Dendritic cell treated with granulocyte-macrophage colony-stimulating factor and Interleukin-4, amounts not matched to agents 40 ng/mL and 50 ng/mL, for 4 days (primary cell): ENCODE results near the gene NSUN7.

Source experiments
- H3K27ac Mint-ChIP-seq: one replicate; pipeline ENCODE4 v1.8.0; 2022; ENCODE audit warnings: mild to moderate bottlenecking, mixed read lengths
- H3K27me3 Mint-ChIP-seq: one replicate; pipeline ENCODE4 v1.8.0; 2022; ENCODE audit warnings: mild to moderate bottlenecking, mixed read lengths
- H3K36me3 Mint-ChIP-seq: one replicate; pipeline ENCODE4 v1.8.0; 2022; ENCODE audit warnings: low read depth, mixed read lengths
- H3K4me1 Mint-ChIP-seq: one replicate; pipeline ENCODE4 v1.8.0; 2022; ENCODE audit warnings: low read depth, mixed read lengths
- H3K4me3 Mint-ChIP-seq: one replicate; pipeline ENCODE4 v1.8.0; 2022; ENCODE audit warnings: mild to moderate bottlenecking, moderate library complexity, mixed read lengths
- H3K9me3 Mint-ChIP-seq: one replicate; pipeline ENCODE4 v1.8.0; 2022; ENCODE audit warnings: mixed read lengths
- intact Hi-C: fragments of 100-400 bp; cut with micrococcal nuclease; formaldehyde crosslinking; loops from one replicate; pipeline ENCODE4 v1.15.0; 2022

The NSUN7 gene

GRCh38 chr4:40856277-40856839 is 106.6 kb downstream of the NSUN7 start:
- intact Hi-C loops, result no loop called here
- Mint-ChIP-seq H3K4me1 (peaks cover 28% of the 10 kb centered on the region), H3K27ac (peak overlapping the region; percentile 52), H3K27me3 (peaks cover 31% of the 10 kb centered on the region), H3K4me3 (peak overlapping the region; percentile 82), H3K36me3 (no peaks in the 10 kb centered on the region), H3K9me3 (no peaks in the 10 kb centered on the region)

- peak overlapping the region; percentile 52 for H3K27ac Mint-ChIP-seq
- peaks cover 28% of the 10 kb centered on the region for H3K4me1 Mint-ChIP-seq
- no peaks in the 10 kb centered on the region for H3K36me3 Mint-ChIP-seq
- H3K27me3 Mint-ChIP-seq, result peaks cover 31% of the 10 kb centered on the region
- intact Hi-C loops, result no loop called here
- H3K9me3 Mint-ChIP-seq, result no peaks in the 10 kb centered on the region
- peak overlapping the region; percentile 82 for H3K4me3 Mint-ChIP-seq
Measured at GRCh38 chr4:40856840-40857362, 107.1 kb downstream of the NSUN7 start.

GRCh38 chr4:40857956-40858355 is 108.2 kb downstream of the NSUN7 start:
- intact Hi-C loops, result no loop called here
- Mint-ChIP-seq H3K9me3 (no peaks in the 10 kb centered on the region), H3K4me1 (peaks cover 28% of the 10 kb centered on the region), H3K27ac (no peak overlapping the region), H3K27me3 (peaks cover 31% of the 10 kb centered on the region), H3K4me3 (peak overlapping the region; percentile 33), H3K36me3 (no peaks in the 10 kb centered on the region)

GRCh38 chr4:40858962-40859361 is 109.2 kb downstream of the NSUN7 start:
- H3K4me1 Mint-ChIP-seq, result peaks cover 28% of the 10 kb centered on the region
- H3K27ac Mint-ChIP-seq, result no peak overlapping the region
- intact Hi-C loops, result no loop called here
- peaks cover 31% of the 10 kb centered on the region for H3K27me3 Mint-ChIP-seq
- no peaks in the 10 kb centered on the region for H3K36me3 Mint-ChIP-seq
- H3K4me3 Mint-ChIP-seq, result no peak overlapping the region
- H3K9me3 Mint-ChIP-seq, result no peaks in the 10 kb centered on the region
